Measurements from ENCODE around the gene SERHL2. TPM values are rescaled to one million over a fixed set of nuclear protein-coding genes. Genes with fewer than 3 reads are reported as not detected.
A peak's percentile ranks its signal among the peaks of the same experiment; 100 is the strongest.
"Not testable (repeated sequence)": the region's sequence is repeated elsewhere in the genome, so short reads cannot be mapped to it uniquely, and the experiment has no call there.

Gene SERHL2
- total RNA-seq, 5 donors from 2014 or later (not counting 1 experiment from before 2014, with no cell fraction given): 0.70 to 1.6 (median 1.0) TPM

DNA sequence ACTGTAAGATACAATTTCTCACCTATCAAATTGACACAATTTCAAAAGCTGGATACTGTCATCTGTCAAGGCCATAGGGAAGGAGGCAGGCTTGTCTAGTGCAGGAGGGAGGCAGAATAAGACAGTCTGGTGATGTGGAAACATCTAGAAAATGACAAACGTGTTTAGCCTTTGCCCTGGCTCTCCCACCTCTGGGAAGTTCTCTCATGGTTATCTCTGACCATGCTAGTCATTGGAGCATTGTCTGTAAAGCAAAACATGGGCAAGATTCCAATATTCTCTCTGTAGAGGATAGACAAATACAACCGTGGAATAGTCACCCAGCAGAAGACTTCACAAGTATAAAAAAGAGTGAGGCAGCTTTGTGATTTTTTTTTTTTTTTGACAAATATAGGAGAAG lies 9.1 kb upstream of the SERHL2 start:
- H3K4me3 Mint-ChIP-seq: no peak overlapping the region
- WGBS (ENCODE audit: insufficient coverage): 0% methylated on average over 1 of the region's 2 CpGs

DNA sequence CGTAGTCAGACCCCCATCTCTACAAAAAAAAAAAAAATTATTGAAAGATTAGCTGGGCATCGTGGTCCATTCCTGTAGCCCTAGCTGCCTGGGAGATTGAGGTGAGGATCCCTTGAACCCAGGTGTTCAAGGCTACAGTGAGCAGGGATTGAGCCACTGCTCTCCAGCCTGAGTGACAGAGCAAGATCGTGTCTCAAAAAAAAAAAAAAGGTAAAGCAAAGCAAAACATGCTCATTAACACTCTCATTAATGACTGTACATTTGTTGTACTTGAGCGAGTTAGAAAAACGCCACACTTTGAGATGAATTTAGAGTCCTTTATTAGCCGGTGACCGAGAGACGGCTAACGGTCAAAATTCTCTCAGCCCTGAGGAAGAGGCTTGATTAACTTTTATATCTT lies 6.2 kb upstream of the SERHL2 start:
- Histone ChIP-seq H3K9me3 (no peaks in the 10 kb centered on the region), H3K27me3 (replicated peaks in 1 of 2; ENCODE audit: control insufficient read depth in 2 of 2, extremely low read depth in 1 of 2, insufficient read depth in 2 of 2, low read length in 1 of 2) (peaks cover 0 to under 1% of the 10 kb centered on the region in 2 experiments), H3K4me3 (ENCODE audit: control insufficient read depth in 1 of 2, extremely low read depth in 1 of 2, low read length in 1 of 2) (no peak overlapping the region), H3K36me3 (ENCODE audit: control insufficient read depth in 2 of 2, extremely low read depth in 1 of 2, insufficient read depth in 1 of 2, low read length in 1 of 2) (no peaks in the 10 kb centered on the region), H3K27ac (ENCODE audit: low read length) (no peak overlapping the region), H3K4me1 (ENCODE audit: control insufficient read depth in 1 of 2, extremely low read depth in 1 of 2, insufficient read depth in 2 of 2, low read length in 2 of 2) (peaks cover 0 to 11% of the 10 kb centered on the region in 2 experiments)
- H3K27me3 Mint-ChIP-seq: no peaks in the 10 kb centered on the region
- 91% methylated on average over 6 of the region's 9 CpGs for WGBS (ENCODE audit: insufficient coverage)
- ChIA-PET POLR2A (interaction anchor here in 1 of 2 donors (0.6 kb wide), 1 partner anchor 609 kb away, joined by 3 read pairs; no protein-coding TSS in a partner anchor), CTCF (no interaction called here)
- no peak overlapping the region for H3K4me3 Mint-ChIP-seq
- no peak overlapping the region for H3K27ac Mint-ChIP-seq
- DNase-seq (no peak), ATAC-seq (replicated peaks in 1 of 4) (no peak)
- no peaks in the 10 kb centered on the region for H3K9me3 Mint-ChIP-seq
- no peaks in the 10 kb centered on the region for H3K36me3 Mint-ChIP-seq
- H3K4me1 Mint-ChIP-seq: peaks cover 6 to 17% (median 13%) of the 10 kb centered on the region in 3 donors

More for the DNA sequence above, 9.1 kb upstream of the SERHL2 start:
- Histone ChIP-seq H3K9me3 (no peaks in the 10 kb centered on the region), H3K27ac (ENCODE audit: low read length) (no peak overlapping the region), H3K36me3 (ENCODE audit: control insufficient read depth in 2 of 2, extremely low read depth in 1 of 2, insufficient read depth in 1 of 2, low read length in 1 of 2) (no peaks in the 10 kb centered on the region), H3K4me3 (ENCODE audit: control insufficient read depth in 1 of 2, extremely low read depth in 1 of 2, low read length in 1 of 2) (no peak overlapping the region), H3K27me3 (replicated peaks in 1 of 2; ENCODE audit: control insufficient read depth in 2 of 2, extremely low read depth in 1 of 2, insufficient read depth in 2 of 2, low read length in 1 of 2) (peaks cover 0 to 5% of the 10 kb centered on the region in 2 experiments), H3K4me1 (ENCODE audit: control insufficient read depth in 1 of 2, extremely low read depth in 1 of 2, insufficient read depth in 2 of 2, low read length in 2 of 2) (no peaks in the 10 kb centered on the region)
- DNase-seq (no peak), ATAC-seq (replicated peaks in 1 of 4) (no peak)
- ChIA-PET CTCF (interaction anchor here (0.7 to 1.0 kb wide), 2 partner anchors 40 to 475 kb away, joined by 3 to 4 read pairs; no protein-coding TSS in a partner anchor), POLR2A (interaction anchor here (0.5 to 0.6 kb wide), 2 partner anchors 9 to 94 kb away, joined by 4 to 7 read pairs; partner anchors contain the start of gene SERHL2 (in 1 of the 2))
- Mint-ChIP-seq H3K36me3 (no peaks in the 10 kb centered on the region), H3K27me3 (no peaks in the 10 kb centered on the region), H3K4me1 (peaks cover 0 to 3% (median 0%) of the 10 kb centered on the region in 3 donors), H3K9me3 (no peaks in the 10 kb centered on the region), H3K27ac (no peak overlapping the region)

DNA sequence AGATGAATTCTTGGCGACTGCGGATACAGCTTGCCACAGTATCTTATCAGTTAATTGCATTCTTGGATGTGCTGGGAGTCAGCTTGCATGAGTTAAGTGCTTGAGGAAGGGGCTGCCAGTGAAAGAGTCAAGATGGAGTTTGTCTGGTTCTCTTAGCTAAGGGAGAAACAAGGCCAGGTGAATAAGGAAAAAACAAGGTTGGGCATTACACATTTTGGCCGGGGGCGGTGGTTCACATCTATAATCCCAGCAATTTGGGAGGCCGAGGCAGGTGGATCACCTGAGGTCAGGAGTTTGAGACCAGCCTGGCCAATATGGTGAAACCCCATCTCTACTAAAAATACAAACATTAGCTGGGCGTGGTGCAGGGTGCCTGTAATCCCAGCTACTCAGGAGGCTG lies 5.6 kb upstream of the SERHL2 start:
- H3K4me3 ChIP-seq (ENCODE audit: control insufficient read depth in 1 of 2, extremely low read depth in 1 of 2, low read length in 1 of 2); H3K36me3 Mint-ChIP-seq; CTCF ChIA-PET; H3K27ac Mint-ChIP-seq; H3K27ac ChIP-seq (ENCODE audit: low read length); H3K36me3 ChIP-seq (ENCODE audit: control insufficient read depth in 2 of 2, extremely low read depth in 1 of 2, insufficient read depth in 1 of 2, low read length in 1 of 2); H3K27me3 Mint-ChIP-seq; H3K9me3 Mint-ChIP-seq; H3K4me3 Mint-ChIP-seq; H3K9me3 ChIP-seq; DNase-seq; H3K27me3 ChIP-seq (replicated peaks in 1 of 2; ENCODE audit: control insufficient read depth in 2 of 2, extremely low read depth in 1 of 2, insufficient read depth in 2 of 2, low read length in 1 of 2); ATAC-seq (replicated peaks in 1 of 4): not testable (repeated sequence)
- POLR2A ChIA-PET: interaction anchor here in 1 of 2 donors (0.6 kb wide), 1 partner anchor 610 kb away, joined by 3 read pairs; no protein-coding TSS in a partner anchor
- H3K4me1 Mint-ChIP-seq: peaks cover 8 to 21% (median 13%) of the 10 kb centered on the region in 3 donors
- H3K4me1 ChIP-seq (ENCODE audit: control insufficient read depth in 1 of 2, extremely low read depth in 1 of 2, insufficient read depth in 2 of 2, low read length in 2 of 2): peaks cover 0 to 14% of the 10 kb centered on the region in 2 experiments
- 86% methylated on average over 6 of the region's 6 CpGs for WGBS (ENCODE audit: insufficient coverage)

DNA sequence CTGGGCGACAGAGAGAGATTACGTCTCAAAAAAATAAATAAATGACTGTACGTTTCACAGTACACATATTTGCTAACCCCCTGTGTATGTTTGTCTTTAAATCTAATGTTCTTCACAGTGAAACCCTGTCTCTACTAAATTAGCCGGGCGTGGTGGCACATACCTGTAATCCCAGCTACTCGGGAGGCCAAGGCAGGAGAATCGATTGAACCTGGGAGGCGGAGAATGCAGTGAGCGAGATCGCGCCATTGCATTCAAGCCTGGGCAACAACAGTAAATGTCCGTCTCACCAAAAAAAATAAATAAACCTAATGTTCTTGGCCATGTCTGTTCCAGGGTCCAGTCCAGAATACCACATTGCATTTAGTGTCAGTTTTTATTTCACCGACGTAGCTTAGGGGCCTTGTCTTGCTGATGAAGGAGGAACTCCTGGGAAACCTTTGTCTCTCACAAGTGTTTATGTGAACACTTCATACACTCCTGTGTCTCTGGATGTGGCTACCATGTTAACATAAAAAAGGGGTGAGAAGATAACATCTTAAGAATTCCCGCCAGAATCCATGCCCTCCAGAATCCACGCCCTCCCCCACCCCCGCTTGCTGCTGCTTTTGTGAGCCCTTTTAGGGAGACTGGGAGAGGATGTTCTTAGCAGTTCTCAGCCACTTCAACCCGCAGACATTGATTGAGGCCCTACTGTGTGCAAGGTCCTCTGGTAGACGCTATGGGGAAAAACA lies 5.0 kb upstream of the SERHL2 start:
- 94% methylated on average over 14 of the region's 19 CpGs for WGBS (ENCODE audit: insufficient coverage)
- no peak overlapping the region for H3K27ac ChIP-seq (ENCODE audit: low read length)
- H3K36me3 Mint-ChIP-seq: no peaks in the 10 kb centered on the region
- no peaks in the 10 kb centered on the region for H3K9me3 ChIP-seq
- CTCF ChIA-PET: no interaction called here
- no peaks in the 10 kb centered on the region for H3K36me3 ChIP-seq (ENCODE audit: control insufficient read depth in 2 of 2, extremely low read depth in 1 of 2, insufficient read depth in 1 of 2, low read length in 1 of 2)
- H3K9me3 Mint-ChIP-seq: no peaks in the 10 kb centered on the region
- peaks cover under 1 to 19% of the 10 kb centered on the region in 2 experiments for H3K4me1 ChIP-seq (ENCODE audit: control insufficient read depth in 1 of 2, extremely low read depth in 1 of 2, insufficient read depth in 2 of 2, low read length in 2 of 2)
- no peak for DNase-seq
- H3K27ac Mint-ChIP-seq: no peak overlapping the region
- no peaks in the 10 kb centered on the region for H3K27me3 Mint-ChIP-seq
- peaks cover 0 to under 1% of the 10 kb centered on the region in 2 experiments for H3K27me3 ChIP-seq (replicated peaks in 1 of 2; ENCODE audit: control insufficient read depth in 2 of 2, extremely low read depth in 1 of 2, insufficient read depth in 2 of 2, low read length in 1 of 2)
- H3K4me3 Mint-ChIP-seq: no peak overlapping the region
- POLR2A ChIA-PET: no interaction called here
- H3K4me3 ChIP-seq (ENCODE audit: control insufficient read depth in 1 of 2, extremely low read depth in 1 of 2, low read length in 1 of 2): no peak overlapping the region
- ATAC-seq (replicated peaks in 1 of 4): no peak
- H3K4me1 Mint-ChIP-seq: peaks cover 9 to 23% (median 15%) of the 10 kb centered on the region in 3 donors

DNA sequence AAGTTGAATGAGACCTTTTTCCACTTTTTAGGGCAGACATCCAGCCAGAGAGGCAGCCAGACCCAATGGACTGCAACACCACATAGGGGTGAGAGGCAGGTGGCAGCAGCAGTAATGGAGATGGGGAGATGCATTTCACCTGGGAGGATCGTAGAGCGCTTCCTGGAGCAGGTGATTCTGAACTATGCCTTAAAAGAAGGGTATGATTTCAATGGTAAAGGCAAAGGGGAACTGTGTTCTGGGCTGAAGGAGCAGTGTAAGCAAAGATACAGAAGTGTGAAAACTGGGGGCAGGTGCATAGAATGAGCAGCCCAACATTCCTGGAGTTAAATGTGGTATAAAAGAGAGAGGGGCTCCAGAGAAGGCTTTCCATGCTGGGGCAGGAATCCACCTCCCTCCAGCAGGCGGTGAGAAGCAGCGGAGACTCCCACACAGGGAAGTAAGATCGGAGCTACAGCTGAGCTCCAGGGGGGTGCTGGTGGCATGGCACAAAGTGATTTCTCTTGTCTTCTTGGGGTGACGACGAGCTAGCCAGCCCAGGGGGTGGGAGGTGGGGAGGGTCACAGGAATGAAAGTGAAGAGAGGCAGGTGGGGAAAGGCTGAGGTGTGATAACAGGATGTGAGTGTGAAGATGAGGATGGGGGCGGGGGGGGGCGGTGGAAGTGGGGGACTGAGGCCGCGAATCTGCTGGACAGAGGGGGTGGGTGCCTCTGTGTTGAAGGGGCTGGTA lies 4.3 kb upstream of the SERHL2 start:
- DNase-seq: no peak
- ChIA-PET CTCF (interaction anchor here in 1 of 2 donors (0.6 kb wide), 2 partner anchors 8 to 37 kb away, joined by 4 to 5 read pairs; no protein-coding TSS in a partner anchor), POLR2A (interaction anchor here in 1 of 2 donors (0.5 kb wide), 1 partner anchor 582 kb away, joined by 4 read pairs; no protein-coding TSS in a partner anchor)
- Histone ChIP-seq H3K4me3 (ENCODE audit: control insufficient read depth in 1 of 2, extremely low read depth in 1 of 2, low read length in 1 of 2) (no peak overlapping the region), H3K27me3 (replicated peaks in 1 of 2; ENCODE audit: control insufficient read depth in 2 of 2, extremely low read depth in 1 of 2, insufficient read depth in 2 of 2, low read length in 1 of 2) (peaks cover 0 to 7% of the 10 kb centered on the region in 2 experiments), H3K9me3 (no peaks in the 10 kb centered on the region), H3K4me1 (ENCODE audit: control insufficient read depth in 1 of 2, extremely low read depth in 1 of 2, insufficient read depth in 2 of 2, low read length in 2 of 2) (peaks cover 5 to 26% of the 10 kb centered on the region in 2 experiments), H3K36me3 (ENCODE audit: control insufficient read depth in 2 of 2, extremely low read depth in 1 of 2, insufficient read depth in 1 of 2, low read length in 1 of 2) (no peaks in the 10 kb centered on the region), H3K27ac (ENCODE audit: low read length) (no peak overlapping the region)
- Mint-ChIP-seq H3K27ac (no peak overlapping the region), H3K36me3 (no peaks in the 10 kb centered on the region), H3K27me3 (no peaks in the 10 kb centered on the region), H3K4me3 (no peak overlapping the region), H3K4me1 (peaks cover 11 to 28% (median 17%) of the 10 kb centered on the region in 3 donors), H3K9me3 (no peaks in the 10 kb centered on the region)
- 83% methylated on average over 9 of the region's 11 CpGs for WGBS (ENCODE audit: insufficient coverage)
- no peak for ATAC-seq (replicated peaks in 1 of 4)

DNA sequence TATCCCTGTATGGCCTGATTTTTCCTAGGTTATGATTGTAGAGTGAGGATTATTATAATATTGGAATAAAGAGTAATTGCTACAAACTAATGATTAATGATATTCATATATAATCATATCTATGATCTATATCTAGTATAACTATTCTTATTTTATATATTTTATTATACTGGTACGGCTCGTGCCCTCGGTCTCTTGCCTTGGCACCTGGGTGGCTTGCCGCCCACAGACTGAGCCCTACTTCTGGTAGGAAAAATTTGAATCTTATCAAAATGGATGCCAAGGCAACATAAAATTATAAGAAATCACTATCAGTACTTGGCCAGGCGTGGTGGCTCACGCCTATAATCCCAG lies 1.5 kb upstream of the SERHL2 start:
- WGBS (ENCODE audit: insufficient coverage): 94% methylated on average over 2 of the region's 6 CpGs
- Mint-ChIP-seq H3K27ac (peak overlapping the region; percentile 83 to 88), H3K4me3 (peak overlapping the region; percentile 73 to 79 (median 74)), H3K4me1 (peaks cover 11 to 28% (median 17%) of the 10 kb centered on the region in 3 donors)
- DNase-seq; POLR2A ChIA-PET; H3K36me3 ChIP-seq (ENCODE audit: control insufficient read depth in 2 of 2, extremely low read depth in 1 of 2, insufficient read depth in 1 of 2, low read length in 1 of 2); H3K9me3 Mint-ChIP-seq; H3K36me3 Mint-ChIP-seq; CTCF ChIA-PET; H3K27me3 ChIP-seq (replicated peaks in 1 of 2; ENCODE audit: control insufficient read depth in 2 of 2, extremely low read depth in 1 of 2, insufficient read depth in 2 of 2, low read length in 1 of 2); H3K27me3 Mint-ChIP-seq; ATAC-seq (replicated peaks in 1 of 4); H3K9me3 ChIP-seq: not testable (repeated sequence)
- peak overlapping the region; percentile 57 for H3K27ac ChIP-seq (ENCODE audit: low read length)
- H3K4me3 ChIP-seq (ENCODE audit: control insufficient read depth in 1 of 2, extremely low read depth in 1 of 2, low read length in 1 of 2): peak overlapping the region in 1 of 2 donors; percentile 37
- peaks cover 5 to 27% of the 10 kb centered on the region in 2 experiments for H3K4me1 ChIP-seq (ENCODE audit: control insufficient read depth in 1 of 2, extremely low read depth in 1 of 2, insufficient read depth in 2 of 2, low read length in 2 of 2)
